ENCODE results near the gene RRM1. TPM values are rescaled to one million over a fixed set of nuclear protein-coding genes. Genes with fewer than 3 reads are reported as not detected.

The RRM1 gene
- total and polyA plus RNA-seq, 9 of the 15 experiments (the other 6 are each of a cell fraction or from before 2014, with no cell fraction given), result 113 to 270 (median 163) TPM

- WGBS (ENCODE audit: insufficient coverage, low coverage, missing lambda C conversion rate), result 85% methylated on average over 4 of the region's 4 CpGs
- Histone ChIP-seq H3K4me2 (ENCODE audit: insufficient read depth, low read length) (no peak overlapping the region), H4K20me1 (replicated peaks; ENCODE audit: control insufficient read depth, insufficient read depth, low read length) (0 out of 2 replicates have a peak, but pooled peaks cover 3% of the 10 kb centered on the region), H3K27me3 (ENCODE audit: control insufficient read depth in 2 of 2, insufficient read depth in 2 of 2, low read length in 2 of 2) (no peaks in the 10 kb centered on the region), H3K4me1 (replicated peaks in 1 of 2; ENCODE audit: control insufficient read depth in 2 of 2, insufficient read depth in 2 of 2, low read length in 2 of 2) (no peaks in the 10 kb centered on the region), H3K4me3 (no peak overlapping the region), H2AFZ (ENCODE audit: low read depth, low read length) (no peak overlapping the region), H3K79me2 (ENCODE audit: control insufficient read depth, insufficient read depth, low read length) (no peaks in the 10 kb centered on the region), H3K9me1 (ENCODE audit: control insufficient read depth, insufficient read depth, low read length) (no peaks in the 10 kb centered on the region), H3K9ac (ENCODE audit: insufficient read depth in 1 of 2, low read depth in 2 of 2, low read length in 2 of 2) (no peak overlapping the region), H3K9me3 (replicated peaks; ENCODE audit: control insufficient read depth, insufficient read depth, low read depth, low read length) (no peaks in the 10 kb centered on the region), H3K27ac (ENCODE audit: extremely low read depth, low read depth, low read length) (no peak overlapping the region), H3K36me3 (ENCODE audit: control insufficient read depth, insufficient read depth, low read length) (peaks cover 53% of the 10 kb centered on the region)
- POLR2A ChIA-PET, result interaction anchor here (0.6 to 1.1 kb wide), 5 partner anchors 9 to 118 kb away, joined by 3 to 5 read pairs (median 3); no protein-coding TSS in a partner anchor
- CTCF ChIA-PET (ENCODE audit: low intra/inter-chr PET ratio), result no interaction called here
- in situ Hi-C loops (cut with MboI), result no loop called here
- no peak for FAIRE-seq
- intact Hi-C loops (cut with micrococcal nuclease), result no loop called here
- BruUV-seq (replicated peaks), result no TSS peak
- no peak for ATAC-seq
- no peak for DNase-seq (ENCODE audit: extremely low read depth in 1 of 4, low spot score in 3 of 4)
- TF ChIP-seq ATF6 (CRISPR knock-in tag; IDR thresholded peaks at IDR 0.05), result no peak
- TF ChIP-seq ZNF584 (CRISPR knock-in tag; IDR thresholded peaks at IDR 0.05; ENCODE audit: low read depth), result no peak
- TF ChIP-seq NR2C2 (CRISPR knock-in tag; IDR thresholded peaks at IDR 0.05), result no peak
- TF ChIP-seq NR2C2 (tag; IDR thresholded peaks at IDR 0.05), result no peak
- no peak for TF ChIP-seq ZNF311 (CRISPR knock-in tag; IDR thresholded peaks at IDR 0.05)
- TF ChIP-seq HOMEZ (CRISPR knock-in tag; IDR thresholded peaks at IDR 0.05), result no peak
- TF ChIP-seq MTA3 (IDR thresholded peaks at IDR 0.05; ENCODE audit: borderline replicate concordance), result no peak
- TF ChIP-seq AFF1 (IDR thresholded peaks at IDR 0.05; ENCODE audit: low read depth in 1 of 2, partially characterized antibody in 2 of 2), result no peak
- TF ChIP-seq NBN (IDR thresholded peaks at IDR 0.05; ENCODE audit: low read depth), result no peak
- TF ChIP-seq FOS (IDR thresholded peaks at IDR 0.05; ENCODE audit: extremely low read depth, insufficient read length), result no peak
- no peak for TF ChIP-seq ZKSCAN1 (IDR thresholded peaks at IDR 0.05; ENCODE audit: low read depth, low read length)
- no peak for TF ChIP-seq SIN3A (IDR thresholded peaks at IDR 0.05; ENCODE audit: borderline replicate concordance in 2 of 2, control insufficient read depth in 1 of 2, low read depth in 2 of 2, low read length in 2 of 2)
Observed at GRCh38 chr11:4060182-4060923, 34.2 kb upstream of the RRM1 start.
